Measurements from ENCODE around the gene CTNNA3. TPM values are rescaled to one million over a fixed set of nuclear protein-coding genes. Genes with fewer than 3 reads are reported as not detected.

The CTNNA3 gene
- total RNA-seq, 4 donors from 2014 or later: 14.3 to 49.5 (median 24.2) TPM

DNA sequence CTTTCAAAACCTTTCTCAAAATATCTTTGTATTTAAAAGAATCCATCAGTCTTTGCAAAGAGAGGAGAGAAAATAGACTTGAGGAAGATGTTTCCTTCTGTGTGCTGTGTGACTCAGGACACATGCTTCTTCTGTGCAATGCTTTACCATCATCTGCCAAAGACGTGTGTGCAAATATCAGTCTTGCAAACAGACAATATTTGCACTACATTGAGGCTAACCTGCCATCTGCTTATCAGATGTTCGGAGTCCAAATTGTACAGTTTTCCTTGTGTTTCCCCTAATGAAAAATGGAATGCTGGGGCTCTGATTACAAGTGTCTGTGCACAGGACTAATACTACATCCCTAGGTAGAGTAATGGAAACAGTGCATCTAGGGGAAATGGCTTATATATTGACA, 1123.3 kb downstream of the CTNNA3 start:
- ATAC-seq: no peak
- H3K27me3 ChIP-seq: no peaks in the 10 kb centered on the region
- DNase-seq: no peak
- TF ChIP-seq, protein P1, sequence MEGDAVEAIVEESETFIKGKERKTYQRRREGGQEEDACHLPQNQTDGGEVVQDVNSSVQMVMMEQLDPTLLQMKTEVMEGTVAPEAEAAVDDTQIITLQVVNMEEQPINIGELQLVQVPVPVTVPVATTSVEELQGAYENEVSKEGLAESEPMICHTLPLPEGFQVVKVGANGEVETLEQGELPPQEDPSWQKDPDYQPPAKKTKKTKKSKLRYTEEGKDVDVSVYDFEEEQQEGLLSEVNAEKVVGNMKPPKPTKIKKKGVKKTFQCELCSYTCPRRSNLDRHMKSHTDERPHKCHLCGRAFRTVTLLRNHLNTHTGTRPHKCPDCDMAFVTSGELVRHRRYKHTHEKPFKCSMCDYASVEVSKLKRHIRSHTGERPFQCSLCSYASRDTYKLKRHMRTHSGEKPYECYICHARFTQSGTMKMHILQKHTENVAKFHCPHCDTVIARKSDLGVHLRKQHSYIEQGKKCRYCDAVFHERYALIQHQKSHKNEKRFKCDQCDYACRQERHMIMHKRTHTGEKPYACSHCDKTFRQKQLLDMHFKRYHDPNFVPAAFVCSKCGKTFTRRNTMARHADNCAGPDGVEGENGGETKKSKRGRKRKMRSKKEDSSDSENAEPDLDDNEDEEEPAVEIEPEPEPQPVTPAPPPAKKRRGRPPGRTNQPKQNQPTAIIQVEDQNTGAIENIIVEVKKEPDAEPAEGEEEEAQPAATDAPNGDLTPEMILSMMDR (IDR thresholded peaks at IDR 0.05 in 4 of 5, conservative IDR thresholded peaks at IDR 0.05 in 1 of 5): no peak
- no peak for TF ChIP-seq POLR2A (IDR thresholded peaks at IDR 0.05)
- H3K4me3 ChIP-seq: no peak overlapping the region
- in situ Hi-C loops (cut with MboI; ENCODE audit: low sequenced_read_pairs in 4 of 4): no loop called here
- no peaks in the 10 kb centered on the region for H3K9me3 ChIP-seq
- intact Hi-C loops (cut with DNase I; ENCODE audit: low total_unique reads): no loop called here
- no peaks in the 10 kb centered on the region for H3K4me1 ChIP-seq
- H3K36me3 ChIP-seq: no peaks in the 10 kb centered on the region
- H3K27ac ChIP-seq: no peak overlapping the region

GRCh38 chr10:66565999-66566398, 1130.0 kb downstream of the CTNNA3 start:
- H3K4me1 ChIP-seq: no peaks in the 10 kb centered on the region
- in situ Hi-C loops (cut with MboI; ENCODE audit: low sequenced_read_pairs in 4 of 4): no loop called here
- no peak overlapping the region for H3K4me3 ChIP-seq
- DNase-seq (no peak), ATAC-seq (no peak)
- H3K9me3 ChIP-seq: no peaks in the 10 kb centered on the region
- no peaks in the 10 kb centered on the region for H3K36me3 ChIP-seq
- TF ChIP-seq, protein P1 (IDR thresholded peaks at IDR 0.05 in 4 of 5, conservative IDR thresholded peaks at IDR 0.05 in 1 of 5): no peak
- no peak for TF ChIP-seq POLR2A (IDR thresholded peaks at IDR 0.05)
- intact Hi-C loops (cut with DNase I; ENCODE audit: low total_unique reads): no loop called here
- no peaks in the 10 kb centered on the region for H3K27me3 ChIP-seq
- H3K27ac ChIP-seq: no peak overlapping the region

- no peak for TF ChIP-seq POLR2A (IDR thresholded peaks at IDR 0.05)
- TF ChIP-seq, protein P1 (IDR thresholded peaks at IDR 0.05 in 4 of 5, conservative IDR thresholded peaks at IDR 0.05 in 1 of 5): no peak
- intact Hi-C loops (cut with DNase I; ENCODE audit: low total_unique reads) (no loop called here), in situ Hi-C loops (cut with MboI; ENCODE audit: low sequenced_read_pairs in 4 of 4) (no loop called here)
- no peaks in the 10 kb centered on the region for H3K36me3 ChIP-seq
- no peak overlapping the region for H3K4me3 ChIP-seq
- no peak for ATAC-seq
- no peaks in the 10 kb centered on the region for H3K4me1 ChIP-seq
- H3K27me3 ChIP-seq: no peaks in the 10 kb centered on the region
- H3K27ac ChIP-seq: no peak overlapping the region
- DNase-seq: no peak
- no peaks in the 10 kb centered on the region for H3K9me3 ChIP-seq
Observed at GRCh38 chr10:66564287-66564686, 1131.7 kb downstream of the CTNNA3 start.

DNA sequence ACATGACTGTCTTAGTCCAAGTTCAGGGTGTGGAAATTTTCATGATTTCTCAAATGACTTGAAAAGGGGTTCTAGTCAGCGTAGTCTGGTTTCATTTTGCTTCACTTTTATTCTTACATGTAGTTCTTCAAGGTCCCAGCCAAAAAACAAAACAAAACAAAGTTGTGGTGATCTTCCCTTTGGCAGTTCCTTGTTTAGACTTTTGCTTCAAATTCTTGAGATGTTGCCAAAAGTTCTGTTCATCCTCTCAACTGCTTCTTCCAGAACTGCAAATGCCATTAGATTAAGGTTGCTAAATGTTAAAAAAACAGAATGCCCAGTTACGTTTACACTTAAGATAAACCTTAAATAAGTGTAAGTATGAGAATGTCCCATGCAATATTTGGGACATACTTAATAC, 1140.9 kb downstream of the CTNNA3 start:
- no peaks in the 10 kb centered on the region for H3K36me3 ChIP-seq
- TF ChIP-seq, protein P1 (IDR thresholded peaks at IDR 0.05 in 4 of 5, conservative IDR thresholded peaks at IDR 0.05 in 1 of 5): no peak
- TF ChIP-seq POLR2A (IDR thresholded peaks at IDR 0.05): no peak
- H3K4me1 ChIP-seq: peaks cover 0 to 6% of the 10 kb centered on the region in 2 donors
- intact Hi-C loops (cut with DNase I; ENCODE audit: low total_unique reads): no loop called here
- no peak overlapping the region for H3K27ac ChIP-seq
- no peaks in the 10 kb centered on the region for H3K9me3 ChIP-seq
- DNase-seq (no peak), ATAC-seq (no peak)
- in situ Hi-C loops (cut with MboI; ENCODE audit: low sequenced_read_pairs in 4 of 4): no loop called here
- no peaks in the 10 kb centered on the region for H3K27me3 ChIP-seq
- no peak overlapping the region for H3K4me3 ChIP-seq

- DNase-seq (no peak), ATAC-seq (no peak)
- in situ Hi-C loops (cut with MboI; ENCODE audit: low sequenced_read_pairs in 4 of 4): no loop called here
- no peak overlapping the region for H3K4me3 ChIP-seq
- peaks cover 0 to 6% of the 10 kb centered on the region in 2 donors for H3K4me1 ChIP-seq
- no peak overlapping the region for H3K27ac ChIP-seq
- TF ChIP-seq, protein P1 (IDR thresholded peaks at IDR 0.05 in 4 of 5, conservative IDR thresholded peaks at IDR 0.05 in 1 of 5): no peak
- TF ChIP-seq POLR2A (IDR thresholded peaks at IDR 0.05): no peak
- H3K27me3 ChIP-seq: no peaks in the 10 kb centered on the region
- H3K36me3 ChIP-seq: no peaks in the 10 kb centered on the region
- H3K9me3 ChIP-seq: no peaks in the 10 kb centered on the region
- intact Hi-C loops (cut with DNase I; ENCODE audit: low total_unique reads): no loop called here
Observed at GRCh38 chr10:66552331-66552730, 1143.7 kb downstream of the CTNNA3 start.
